IMR-90 (cell line): ENCODE results near the gene NLRP1. TPM values are rescaled to one million over a fixed set of nuclear protein-coding genes. Genes with fewer than 3 reads are reported as not detected.

Source experiments
- ATAC-seq: fragments of 200-7000 bp; cut with Tn5 transposase; 2 replicates; pipeline ENCODE4 v1.9.1; 2020; ENCODE audit warnings: low read depth, mild to moderate bottlenecking, moderate library complexity
- BruUV-seq: library from RNA; stranded (reverse); fragments of 400-500 nt; replicated peaks from 2 replicates; lab custom pipeline; 2021; lab: Mats Ljungman, UMichigan
- CTCF ChIA-PET: fragments of 300-600 bp; formaldehyde crosslinking; extraction: SDS; loops from one replicate; lab custom pipeline; 2021; ENCODE audit warnings: antibody characterized with exemption; lab: Yijun Ruan, JAX
- POLR2A ChIA-PET: fragments of 300-600 bp; sonication (Branson Sonifier 250); formaldehyde crosslinking; loops from one replicate; lab custom pipeline; 2022; ENCODE audit warnings: antibody characterized with exemption; ENCODE audit not compliant: unreplicated experiment; lab: Charles Lee
- DNase-seq: peaks from one replicate; pipeline ENCODE4 v3.0.0; 2013
- H2AFZ ChIP-seq: replicated peaks from 2 replicates; pipeline ENCODE3; 2013; ENCODE audit warnings: low read length, mild to moderate bottlenecking; ENCODE audit not compliant: poor library complexity
- H2AK5ac ChIP-seq: 2 replicates; pipeline ENCODE4 v1.6.1; 2013; ENCODE audit warnings: low read depth, low read length, inconsistent platforms
- H2AK9ac ChIP-seq: replicated peaks from 2 replicates; pipeline ENCODE3; 2013; ENCODE audit warnings: mild to moderate bottlenecking, low read depth, low read length, moderate library complexity; ENCODE audit not compliant: poor library complexity
- H2BK120ac ChIP-seq: 2 replicates; pipeline ENCODE4 v1.6.1; 2013; ENCODE audit warnings: low read depth, low read length, inconsistent platforms
- H2BK15ac ChIP-seq: 3 replicates; pipeline ENCODE4 v1.6.1; 2013; ENCODE audit warnings: low read depth, low read length, inconsistent platforms
- H2BK20ac ChIP-seq: 2 replicates; pipeline ENCODE4 v1.6.1; 2013; ENCODE audit warnings: low read depth, mild to moderate bottlenecking, inconsistent platforms, low read length, moderate library complexity
- H2BK5ac ChIP-seq: 2 replicates; pipeline ENCODE4 v1.6.1; 2013; ENCODE audit warnings: mild to moderate bottlenecking, low read depth, low read length, inconsistent platforms; ENCODE audit not compliant: poor library complexity, severe bottlenecking
- H3K14ac ChIP-seq: replicated peaks from 2 replicates; pipeline ENCODE4 v1.6.1; 2013; ENCODE audit warnings: low read depth, low read length, inconsistent platforms
- H3K18ac ChIP-seq: 2 replicates; pipeline ENCODE4 v1.6.1; 2013; ENCODE audit warnings: low read depth, low read length, control low read depth
- H3K23ac ChIP-seq: 2 replicates; pipeline ENCODE4 v1.6.1; 2013; ENCODE audit warnings: low read depth, low read length, inconsistent platforms
- H3K27ac ChIP-seq: 2 replicates; pipeline ENCODE4 v1.5.1; 2013; ENCODE audit warnings: mild to moderate bottlenecking, control low read depth, low read length; ENCODE audit not compliant: insufficient read depth
- H3K27me3 ChIP-seq: 2 replicates; pipeline ENCODE4 v1.6.1; 2013; ENCODE audit warnings: low read length; ENCODE audit not compliant: control insufficient read depth, insufficient read depth
- H3K36me3 ChIP-seq: 2 replicates; pipeline ENCODE4 v1.6.1; 2013; ENCODE audit warnings: low read length, mixed read lengths; ENCODE audit not compliant: control insufficient read depth, insufficient read depth
- H3K4ac ChIP-seq: 2 replicates; pipeline ENCODE4 v1.6.1; 2013; ENCODE audit warnings: low read depth, low read length, inconsistent platforms
- H3K4me1 ChIP-seq: 2 replicates; pipeline ENCODE4 v1.6.1; 2013; ENCODE audit warnings: low read length, mixed read lengths; ENCODE audit not compliant: control insufficient read depth, insufficient read depth
- H3K4me2 ChIP-seq: 2 replicates; pipeline ENCODE4 v1.6.1; 2013; ENCODE audit warnings: low read depth, mild to moderate bottlenecking, control low read depth, low read length, moderate library complexity
- H3K4me3 ChIP-seq: 2 replicates; pipeline ENCODE4 v1.5.1; 2013; ENCODE audit warnings: low read depth, mild to moderate bottlenecking, control low read depth, low read length, moderate library complexity; ENCODE audit not compliant: insufficient read depth
- H3K56ac ChIP-seq: 2 replicates; pipeline ENCODE4 v1.6.1; 2013; ENCODE audit warnings: low read length, inconsistent platforms; ENCODE audit not compliant: insufficient read depth; ENCODE audit errors: extremely low read depth
- H3K79me1 ChIP-seq, 2 experiments: 2 replicates each; pipeline ENCODE4 v1.6.1; 2013; ENCODE audit warnings: low read length in 2 of 2, inconsistent platforms in 1 of 2, low read depth in 1 of 2
- H3K9ac ChIP-seq: 2 replicates; pipeline ENCODE4 v1.6.1; 2013; ENCODE audit warnings: low read depth, low read length, control low read depth
- H3K9me1 ChIP-seq: 2 replicates; pipeline ENCODE4 v1.6.1; 2013; ENCODE audit warnings: low read length, inconsistent platforms; ENCODE audit not compliant: insufficient read depth
- H3K9me3 ChIP-seq: 2 replicates; pipeline ENCODE4 v1.6.1; 2013; ENCODE audit warnings: low read length; ENCODE audit not compliant: control insufficient read depth, insufficient read depth
- H4K20me1 ChIP-seq: 2 replicates; pipeline ENCODE4 v1.6.1; 2013; ENCODE audit warnings: low read length, inconsistent platforms; ENCODE audit not compliant: insufficient read depth
- H4K5ac ChIP-seq: 2 replicates; pipeline ENCODE4 v1.6.1; 2013; ENCODE audit warnings: mild to moderate bottlenecking, low read depth, low read length, control low read depth
- H4K8ac ChIP-seq, 2 experiments: 2 replicates each; pipeline ENCODE4 v1.6.1; 2013; ENCODE audit warnings: low read depth in 2 of 2, low read length in 2 of 2, control low read depth in 1 of 2, inconsistent platforms in 1 of 2
- H4K91ac ChIP-seq: 2 replicates; pipeline ENCODE4 v1.6.1; 2013; ENCODE audit warnings: low read depth, low read length, inconsistent platforms; ENCODE audit not compliant: insufficient read depth
- CEBPB ChIP-seq: IDR thresholded peaks from 2 replicates; pipeline ENCODE4 v1.6.1; 2012; ENCODE audit warnings: low read depth, low read length, improper control_type of control experiment
- CHD1 ChIP-seq: IDR thresholded peaks from 2 replicates; pipeline ENCODE4 v1.6.1; 2012; ENCODE audit warnings: low read depth, low read length, improper control_type of control experiment
- MXI1 ChIP-seq: IDR thresholded peaks from 2 replicates; pipeline ENCODE4 v1.6.1; 2012; ENCODE audit warnings: low read depth, mild to moderate bottlenecking, low read length, moderate library complexity, borderline replicate concordance
- SMC3 ChIP-seq: fragments of 150-350 bp; IDR thresholded peaks from 2 replicates; pipeline ENCODE4 v1.6.1; 2016; ENCODE audit warnings: low read depth, mild to moderate bottlenecking, antibody characterized with exemption, low read length, moderate library complexity
- WGBS, 2 experiments: methylation state at CpG; one replicate each; pipeline versions ENCODE4 v1.1.5 to v1.1.7; 2013; ENCODE audit warnings: missing lambda C conversion rate in 2 of 2; ENCODE audit not compliant: insufficient read length in 1 of 2; ENCODE audit errors: extremely low coverage in 2 of 2; 5-methylcytosine and 5-hydroxymethylcytosine counted together
- dilution Hi-C: fragments of 300-500 bp; cut with HindIII; formaldehyde crosslinking; loops from one replicate; pipeline ENCODE4 v1.14.3; 2018; ENCODE audit warnings: low sequenced_read_pairs; ENCODE audit not compliant: unreplicated experiment
- in situ Hi-C: fragments of 300-500 bp; cut with MboI; formaldehyde crosslinking; loops from 3 replicates; pipeline ENCODE4 v1.14.3; 2019; ENCODE audit warnings: low sequenced_read_pairs, inconsistent platforms, mixed read lengths
- intact Hi-C: fragments of 100-400 bp; cut with micrococcal nuclease; formaldehyde crosslinking; loops from 2 replicates; pipeline ENCODE4 v1.10.0; 2022
- polyA plus RNA-seq, 3 experiments: library from polyadenylated mRNA; depleted of rRNA; stranded (reverse); fragments of >200 nt; gene quantifications; 2 replicates each; pipeline ENCODE4 v1.2.3, GENCODE V29; 2012; ENCODE audit warnings: low replicate concordance in 1 of 3
- total RNA-seq: library from RNA; depleted of rRNA; stranded (reverse); fragments of >200 nt; gene quantifications from 2 replicates; pipeline ENCODE4 v1.2.3, GENCODE V29; 2012

NLRP1 gene
- total and polyA plus RNA-seq, 2 of the 4 experiments (the other 2 are of a cell fraction), result 134 to 340 TPM

DNA sequence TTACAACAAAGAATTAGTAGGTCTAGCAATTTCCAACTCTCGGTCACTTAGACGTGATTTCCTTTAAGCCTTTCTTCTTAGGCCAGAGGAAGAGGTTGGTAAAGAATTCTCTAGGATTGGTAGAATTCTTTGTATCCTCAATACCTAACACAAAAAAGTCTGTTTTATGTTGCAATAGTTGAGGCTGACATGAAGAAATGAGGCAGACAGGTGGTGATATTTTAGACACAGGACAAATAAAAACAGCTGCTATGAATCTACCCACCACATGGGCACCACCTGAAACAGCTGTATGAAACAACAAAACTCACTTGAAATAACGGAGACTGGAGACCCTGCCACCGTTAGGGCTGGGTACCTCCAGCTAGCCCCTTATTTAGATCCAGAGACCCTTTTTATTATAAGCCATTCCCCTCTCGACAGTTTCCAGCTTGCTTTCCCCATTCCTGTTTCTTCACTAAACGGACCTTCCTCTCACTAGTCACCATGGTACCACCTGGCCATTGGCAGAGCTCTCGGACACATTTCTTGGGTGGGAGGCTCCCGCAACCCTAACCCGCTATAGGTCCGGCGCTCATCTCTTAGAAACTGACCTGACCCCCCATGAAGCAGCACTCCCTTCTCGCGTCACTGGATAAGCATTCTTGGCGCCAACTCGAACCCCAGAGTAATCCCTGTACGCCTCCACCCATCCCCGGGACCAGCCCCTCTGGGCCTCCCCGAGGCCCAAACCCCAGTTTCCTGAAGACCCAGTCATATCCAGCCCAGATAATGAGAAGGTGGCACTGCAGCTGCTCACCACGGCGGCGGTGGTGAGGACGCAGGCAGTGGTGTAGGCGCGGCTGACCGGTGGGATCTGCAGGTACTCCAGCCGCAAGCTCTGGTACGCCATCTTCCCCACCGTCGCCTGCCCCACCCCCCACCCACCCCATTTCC, 98.8 kb downstream of the NLRP1 start, which contains the start of gene DERL2:
TSS of gene DERL2 (minus strand) at position 909 of the 936 bp plus-strand sequence. CDS start at position 892, 17 bp downstream.
- dilution Hi-C loops, result no loop called here
- ATAC-seq (peak; percentile 27), DNase-seq (peak; percentile 44)
- Histone ChIP-seq H3K9ac (peak within 1 kb of the TSS; percentile 98), H3K56ac (peak within 1 kb of the TSS; percentile 99), H2BK15ac (peak within 1 kb of the TSS; percentile 62; the same call in 1 of the 3 replicates), H3K4me1 (peaks cover 2% of the 10 kb centered on the region; the same call in 1 of the 2 replicates), H2AFZ (peak within 1 kb of the TSS; percentile 99), H3K27ac (peak within 1 kb of the TSS; percentile 98), H2BK20ac (no peak within 1 kb of the TSS), H3K4ac (peak within 1 kb of the TSS; percentile 99), H3K23ac (peak within 1 kb of the TSS; percentile 97), H4K20me1 (peaks cover 4% of the 10 kb centered on the region), H3K9me1 (no peaks in the 10 kb centered on the region; the same call in 1 of the 2 replicates), H4K5ac (peak within 1 kb of the TSS; percentile 97), H2BK120ac (peak within 1 kb of the TSS; percentile 84), H4K91ac (peak within 1 kb of the TSS; percentile 96), H2AK5ac (peak within 1 kb of the TSS; percentile 97), H3K9me3 (no peaks in the 10 kb centered on the region), H3K4me3 (peak within 1 kb of the TSS; percentile 97), H3K27me3 (no peaks in the 10 kb centered on the region), H3K79me1 (peaks cover 45 to 69% of the 10 kb centered on the region in 2 experiments), H3K36me3 (peaks cover 22% of the 10 kb centered on the region), H2BK5ac (peak within 1 kb of the TSS; percentile 96), H3K14ac (peak within 1 kb of the TSS; percentile 100), H4K8ac (peak within 1 kb of the TSS; percentile 99 to 100), H3K4me2 (peak within 1 kb of the TSS; percentile 100), H3K18ac (peak within 1 kb of the TSS; percentile 82), H2AK9ac (peak within 1 kb of the TSS; percentile 96)
- in situ Hi-C loops, result no loop called here
- ChIA-PET CTCF (interaction anchor here (1.0 kb wide), 1 partner anchor 14 kb away, joined by 4 read pairs; no protein-coding TSS in a partner anchor), POLR2A (interaction anchor here (0.7 to 1.1 kb wide), 4 partner anchors 13 to 42 kb away, joined by 3 to 5 read pairs (median 4); a partner anchor contains a TSS)
- TF ChIP-seq MXI1 (0 out of 2 replicates have a peak, but pooled peaks have one; percentile 17), CEBPB (peak; percentile 61; the same call in 1 of the 2 replicates), CHD1 (0 out of 2 replicates have a peak, but pooled peaks have one; percentile 66), SMC3 (no peak)
- intact Hi-C loops, result loop anchor here (1.0 to 5.0 kb wide), 4 partner anchors 31 to 937 kb away; partner anchors contain the start of gene NLRP1
- 0% methylated on average over 5 of the region's 29 CpGs; no CpG with 5 or more reads in 1 of the 2 experiments for WGBS, 2 experiments
- TSS peak; percentile 30 for BruUV-seq
